NB4 (cell line): ENCODE measurements around the gene MAPK11.

Experiments used
- DNase-seq: peaks from one replicate; pipeline ENCODE4 v3.0.0; 2010; ENCODE audit warnings: low read depth
- H3K4me3 ChIP-seq: one replicate; pipeline ENCODE4 v1.5.1; 2011; ENCODE audit warnings: mild to moderate bottlenecking, low read depth, low read length, moderate library complexity
- CTCF ChIP-seq: IDR thresholded peaks from one replicate; pipeline ENCODE4 v1.5.1; 2012; ENCODE audit warnings: low read depth, low read length
- MAX ChIP-seq: IDR thresholded peaks from 2 replicates; pipeline ENCODE4 v1.6.1; 2011; ENCODE audit warnings: low read depth, low read length
- MYC ChIP-seq: IDR thresholded peaks from 2 replicates; pipeline ENCODE4 v1.6.1; 2011; ENCODE audit warnings: low read depth, low read length
- POLR2A ChIP-seq: IDR thresholded peaks from 2 replicates; pipeline ENCODE4 v1.6.1; 2011; ENCODE audit warnings: mild to moderate bottlenecking; ENCODE audit not compliant: insufficient read length; ENCODE audit errors: extremely low read depth

The MAPK11 gene

GRCh38 chr22:50305923-50306566, 35.9 kb upstream of the MAPK11 start:
- TF ChIP-seq MYC (no peak), CTCF (no peak), POLR2A (no peak), MAX (no peak)
- peak overlapping the region; percentile 57 for H3K4me3 ChIP-seq
- peak; percentile 46 for DNase-seq

- no peak for TF ChIP-seq CTCF
- no peak for TF ChIP-seq MYC
- TF ChIP-seq POLR2A = no peak
- no peak for TF ChIP-seq MAX
- no peak for DNase-seq
- H3K4me3 ChIP-seq = peak overlapping the region; percentile 57
Measured at GRCh38 chr22:50305393-50305922, 35.3 kb upstream of the MAPK11 start.

GRCh38 chr22:50304528-50305392, 34.6 kb upstream of the MAPK11 start:
- peak; percentile 83 for DNase-seq
- TF ChIP-seq POLR2A (no peak), CTCF (no peak), MAX (no peak), MYC (no peak)
- no peak overlapping the region for H3K4me3 ChIP-seq

GRCh38 chr22:50303848-50304527, 33.8 kb upstream of the MAPK11 start:
- DNase-seq = peak; percentile 58
- TF ChIP-seq MAX = no peak
- TF ChIP-seq MYC = no peak
- TF ChIP-seq CTCF = no peak
- no peak for TF ChIP-seq POLR2A
- H3K4me3 ChIP-seq = no peak overlapping the region

GRCh38 chr22:50303515-50303847, 33.3 kb upstream of the MAPK11 start:
- H3K4me3 ChIP-seq = no peak overlapping the region
- TF ChIP-seq MYC = no peak
- no peak for TF ChIP-seq CTCF
- no peak for TF ChIP-seq POLR2A
- TF ChIP-seq MAX = no peak
- DNase-seq = peak; percentile 36
